NCI-H510A (cell line): Measurements from ENCODE around the gene ORC3.
"Not testable (repeated sequence)": the region's sequence is repeated elsewhere in the genome, so short reads cannot be mapped to it uniquely, and the experiment has no call there.

Experiments
- DNase-seq: peaks from one replicate; lab custom pipeline; 2025; lab: John Stamatoyannopoulos, UW

ORC3 gene

DNA sequence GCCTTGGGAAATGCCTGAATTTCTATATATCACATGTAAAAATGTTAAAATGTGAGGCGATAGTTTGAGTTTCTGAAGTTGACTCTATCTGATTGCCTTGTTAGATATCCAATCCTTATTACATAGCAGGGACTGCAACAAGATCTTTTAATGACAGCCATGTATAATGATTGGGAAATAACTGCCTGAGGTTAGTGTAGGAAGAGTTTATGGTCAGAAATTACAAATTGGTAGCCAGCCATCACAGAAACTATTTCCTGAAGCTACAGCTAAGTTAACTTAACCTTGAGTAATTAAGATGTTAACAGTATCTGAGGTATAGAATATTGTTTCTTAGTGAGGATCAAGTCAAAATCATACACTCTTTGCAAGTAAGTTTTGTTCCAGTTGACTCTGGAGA is 71.1 kb downstream of the ORC3 start:
- no peak for DNase-seq

GRCh38 chr6:87661503-87661902 is 71.6 kb downstream of the ORC3 start:
- no peak for DNase-seq

DNA sequence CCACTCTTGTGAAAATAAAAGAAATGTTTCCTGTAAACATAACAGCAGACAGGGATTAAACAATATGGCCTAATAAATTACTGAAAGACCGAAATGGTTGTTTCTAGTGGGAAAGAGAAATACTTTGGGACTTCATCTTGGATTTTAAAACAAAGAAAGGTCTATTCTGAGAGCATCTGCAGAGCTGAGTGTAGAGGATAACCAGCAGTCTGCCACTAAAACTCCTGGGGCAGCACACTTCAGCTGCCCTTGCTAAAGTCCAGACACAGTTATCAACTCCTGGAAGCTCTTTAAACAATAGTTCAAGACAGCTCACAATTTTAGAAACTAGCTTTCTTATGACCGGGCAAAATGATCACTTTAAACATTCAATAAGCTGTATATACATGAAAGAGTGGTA is 73.5 kb downstream of the ORC3 start:
- DNase-seq = no peak

DNA sequence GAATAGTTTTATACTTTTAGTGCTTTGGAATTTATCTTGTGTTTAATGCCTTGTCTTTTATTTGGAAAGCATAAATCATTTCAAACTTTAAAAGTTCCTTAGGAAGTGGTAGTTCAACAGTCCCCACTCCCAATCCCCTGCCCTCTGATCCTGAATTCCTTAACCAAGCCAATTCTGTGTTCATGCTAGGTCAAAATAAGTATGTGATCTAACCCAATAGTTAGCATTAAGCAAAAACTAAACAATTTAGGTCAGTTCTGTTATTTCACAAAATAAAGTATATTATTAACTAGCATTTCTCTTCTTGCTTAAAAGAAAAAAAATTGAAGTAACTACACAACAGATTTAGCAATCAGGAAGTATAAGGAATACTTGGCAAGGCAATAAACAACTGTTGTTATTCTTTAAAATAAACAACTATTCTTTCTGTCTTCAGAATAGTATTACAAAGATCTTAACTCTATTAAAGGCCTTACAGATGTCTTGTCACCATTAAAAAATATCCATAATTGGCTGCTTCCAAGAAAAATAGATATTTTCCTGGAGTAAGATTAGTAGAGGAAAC is 75.1 kb downstream of the ORC3 start:
- DNase-seq = no peak

- DNase-seq = no peak
Observed at GRCh38 chr6:87667032-87667431, 77.1 kb downstream of the ORC3 start.

DNA sequence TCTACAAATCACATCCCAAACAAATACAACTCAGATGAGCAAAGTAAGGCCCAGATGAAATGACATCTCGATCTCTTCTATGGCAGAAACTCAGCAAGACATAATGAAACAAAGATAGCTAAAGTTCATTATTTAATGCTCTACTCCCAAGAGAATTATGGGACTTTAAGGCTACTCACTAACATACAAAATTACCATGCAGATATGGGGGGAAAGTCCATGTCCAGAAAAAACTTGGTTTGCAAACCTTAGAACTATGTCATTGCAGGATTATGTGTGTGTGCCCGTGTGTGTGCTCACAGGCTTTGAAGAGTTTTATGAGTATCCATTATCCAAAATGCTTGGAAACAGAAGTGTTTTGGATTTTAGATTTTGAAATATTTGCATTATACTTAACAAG is 78.1 kb downstream of the ORC3 start:
- DNase-seq = no peak

DNA sequence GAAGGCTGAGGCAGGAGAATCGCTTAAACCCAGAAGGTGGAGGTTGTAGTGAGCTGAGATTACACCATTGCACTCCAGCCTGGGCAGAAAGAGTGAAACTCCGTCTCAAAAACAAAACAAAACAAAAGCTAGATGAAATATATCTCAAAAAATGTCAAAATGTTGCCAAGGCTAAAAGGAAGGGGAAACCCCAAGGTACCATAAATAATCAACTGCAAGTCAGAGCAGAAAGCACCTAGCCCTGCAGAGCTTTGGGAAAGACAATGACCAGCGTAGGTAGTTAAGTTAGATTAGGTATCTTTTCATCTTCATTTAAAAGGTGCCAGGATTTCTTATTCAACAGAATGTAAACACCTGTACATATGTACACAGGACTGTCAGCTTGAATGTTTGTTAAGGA is 79.1 kb downstream of the ORC3 start:
- DNase-seq = no peak

- DNase-seq = no peak
Observed at GRCh38 chr6:87670707-87671106, 80.8 kb downstream of the ORC3 start.

DNA sequence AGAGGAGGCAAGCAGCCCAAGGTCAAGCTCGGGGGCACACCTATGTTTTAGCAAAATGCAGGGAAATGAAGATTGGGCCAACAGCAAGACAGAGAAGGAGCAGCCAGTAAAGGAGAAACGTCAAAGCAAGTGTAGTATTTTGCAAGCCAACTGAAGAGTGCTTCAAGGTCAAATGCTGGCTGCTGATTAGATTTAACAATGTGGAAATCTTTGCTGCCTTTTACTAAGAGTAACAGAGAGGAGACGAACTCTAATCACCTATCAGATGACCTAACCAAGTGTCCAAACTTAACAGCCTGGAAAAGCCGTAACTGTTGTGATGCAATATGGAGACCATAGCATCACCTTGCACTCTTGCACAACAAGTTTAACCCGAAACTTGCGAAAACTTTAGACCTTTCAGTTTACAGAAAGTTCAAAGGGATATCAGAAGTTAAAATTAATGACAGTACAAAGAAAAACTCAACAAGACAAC is 81.7 kb downstream of the ORC3 start:
- DNase-seq = no peak

- no peak for DNase-seq
Observed at GRCh38 chr6:87672641-87673040, 82.7 kb downstream of the ORC3 start.

DNA sequence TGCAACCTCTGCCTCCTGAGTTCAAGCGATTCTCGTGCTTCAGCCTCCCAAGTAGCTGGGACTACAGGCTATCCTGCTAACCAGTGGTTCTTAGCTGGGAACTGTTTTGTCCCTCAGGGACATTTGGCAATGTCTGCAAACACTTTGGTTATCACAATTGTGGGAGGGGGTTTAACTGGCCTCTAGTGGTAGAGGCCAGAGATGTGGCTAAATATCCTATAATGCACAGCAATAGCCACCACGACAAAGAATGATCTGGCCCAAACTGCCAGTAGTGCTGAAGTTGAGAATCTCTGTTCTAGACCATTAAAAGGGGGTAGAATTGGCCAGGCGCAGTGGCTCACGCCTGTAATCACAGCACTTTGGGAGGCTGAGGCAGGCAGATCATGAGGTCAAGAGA is 83.3 kb downstream of the ORC3 start:
- DNase-seq = no peak

DNA sequence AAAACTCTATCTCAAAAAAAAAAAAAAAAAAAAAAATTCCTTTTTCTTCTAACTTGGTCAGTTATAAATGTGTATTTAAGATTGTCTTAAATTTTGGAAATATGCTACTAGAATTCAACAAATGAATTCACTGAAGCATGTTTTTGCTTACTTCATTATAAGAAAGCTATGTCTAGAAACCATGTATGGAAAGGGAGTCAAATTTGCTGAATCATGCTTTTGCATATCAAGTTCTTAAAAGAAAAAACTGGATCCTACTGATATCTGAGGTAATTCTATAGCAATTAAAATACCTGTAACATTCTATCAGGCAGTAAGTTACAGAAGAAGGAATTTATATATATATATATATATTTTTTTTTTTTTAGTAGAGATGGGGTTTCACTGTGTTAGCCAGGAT is 84.4 kb downstream of the ORC3 start:
- DNase-seq = no peak

DNA sequence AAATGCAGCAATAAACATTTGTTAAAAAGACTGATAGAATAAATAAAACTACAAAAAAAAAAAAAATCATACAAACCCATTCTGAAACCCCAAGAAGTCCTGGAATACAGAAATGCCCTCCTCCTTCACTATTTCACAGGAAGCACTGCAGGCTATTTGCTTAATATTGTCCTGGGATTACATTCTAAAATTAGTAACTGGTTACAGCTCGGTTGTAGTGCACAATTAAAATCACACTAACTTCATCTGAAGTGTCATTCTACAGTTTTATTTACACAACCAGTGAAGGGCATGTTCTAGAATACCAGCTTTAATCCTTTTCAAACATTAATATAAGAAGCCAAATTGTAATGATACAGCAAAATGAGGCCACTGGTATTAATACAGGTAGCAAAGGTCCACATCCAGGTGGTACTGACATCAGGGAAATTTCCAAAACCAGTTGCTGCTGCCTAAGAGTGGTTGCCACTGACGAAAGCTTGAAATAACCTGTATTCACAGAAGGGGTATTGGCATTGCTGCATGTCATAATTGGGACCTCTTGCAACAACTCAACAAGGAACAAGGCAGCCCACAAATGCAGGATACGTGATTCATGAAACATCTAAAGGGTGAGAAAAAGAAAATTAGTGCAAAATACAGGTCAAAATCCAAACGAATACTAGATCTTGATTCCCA is 85.2 kb downstream of the ORC3 start:
- no peak for DNase-seq

- no peak for DNase-seq
Observed at GRCh38 chr6:87682310-87682709, 92.4 kb downstream of the ORC3 start.

GRCh38 chr6:87683890-87684289 is 94.0 kb downstream of the ORC3 start:
- DNase-seq = no peak

DNA sequence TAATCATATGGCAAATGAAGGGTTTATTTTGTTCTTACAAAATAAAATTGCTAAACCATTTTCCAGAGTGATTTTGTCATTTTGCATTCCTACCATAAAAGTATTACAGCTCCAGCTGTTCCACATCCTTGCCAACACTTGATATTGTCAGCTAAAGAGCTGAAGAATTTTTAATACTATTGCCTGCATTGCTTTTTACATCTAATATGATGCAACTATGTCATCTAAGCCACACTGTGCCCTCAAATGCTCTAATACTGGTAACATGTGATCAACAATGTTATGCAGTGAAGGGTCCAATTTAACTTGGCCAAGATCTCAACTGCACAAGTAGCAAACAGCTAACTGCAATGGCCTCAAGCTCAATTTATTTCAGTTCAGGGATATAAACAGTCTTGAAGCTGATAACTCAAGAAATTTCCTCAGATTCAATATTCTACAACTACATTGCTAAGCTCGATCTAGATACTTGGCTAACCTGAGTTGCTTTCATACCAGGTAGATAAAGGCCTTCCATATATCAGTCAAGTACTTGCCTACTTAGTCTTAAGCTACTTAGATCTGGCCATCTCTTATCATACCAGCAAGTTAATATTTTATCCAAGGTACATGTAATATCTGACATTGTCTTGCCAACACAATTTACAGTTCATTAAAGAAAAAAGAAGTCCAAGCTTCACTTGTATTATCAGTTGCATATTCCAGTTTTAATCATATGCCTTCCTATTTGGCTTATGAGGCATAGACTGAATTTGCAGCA is 95.1 kb downstream of the ORC3 start:
- DNase-seq = no peak

GRCh38 chr6:87686636-87687205 is 96.8 kb downstream of the ORC3 start:
- not testable (repeated sequence) for DNase-seq

GRCh38 chr6:87687296-87687695 is 97.4 kb downstream of the ORC3 start:
- DNase-seq = no peak

- DNase-seq = not testable (repeated sequence)
Observed at GRCh38 chr6:87687893-87688292, 98.0 kb downstream of the ORC3 start.

- DNase-seq = no peak
Observed at GRCh38 chr6:87690441-87690840, 100.5 kb downstream of the ORC3 start.

GRCh38 chr6:87692086-87692485 is 102.2 kb downstream of the ORC3 start:
- no peak for DNase-seq

DNA sequence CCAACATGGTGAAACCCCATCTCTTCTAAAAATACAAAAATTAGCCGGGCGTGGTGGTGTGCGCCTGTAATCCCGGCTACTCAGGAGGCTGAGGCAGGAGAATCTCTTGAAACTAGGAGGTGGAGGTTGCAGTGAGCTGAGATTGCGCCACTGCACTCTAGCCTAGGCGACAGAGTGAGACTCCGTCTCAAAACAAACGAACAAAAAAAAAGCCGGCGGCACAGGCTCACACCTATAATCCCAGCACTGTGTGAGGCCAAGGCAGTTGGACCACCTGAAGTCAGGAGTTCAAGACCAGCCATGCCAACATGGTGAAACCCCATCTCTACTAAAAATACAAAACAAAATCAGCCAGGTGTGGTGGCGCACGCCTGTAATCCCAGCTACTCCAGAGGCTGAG is 106.9 kb downstream of the ORC3 start:
- not testable (repeated sequence) for DNase-seq
